ENCODE data around the gene CRX. TPM values are rescaled to one million over a fixed set of nuclear protein-coding genes. Genes with fewer than 3 reads are reported as not detected.
"Not testable (repeated sequence)": the region's sequence is repeated elsewhere in the genome, so short reads cannot be mapped to it uniquely, and the experiment has no call there.

Gene CRX
- polyA plus RNA-seq, 3 donors, result 0.11 TPM; not detected in 2

DNA sequence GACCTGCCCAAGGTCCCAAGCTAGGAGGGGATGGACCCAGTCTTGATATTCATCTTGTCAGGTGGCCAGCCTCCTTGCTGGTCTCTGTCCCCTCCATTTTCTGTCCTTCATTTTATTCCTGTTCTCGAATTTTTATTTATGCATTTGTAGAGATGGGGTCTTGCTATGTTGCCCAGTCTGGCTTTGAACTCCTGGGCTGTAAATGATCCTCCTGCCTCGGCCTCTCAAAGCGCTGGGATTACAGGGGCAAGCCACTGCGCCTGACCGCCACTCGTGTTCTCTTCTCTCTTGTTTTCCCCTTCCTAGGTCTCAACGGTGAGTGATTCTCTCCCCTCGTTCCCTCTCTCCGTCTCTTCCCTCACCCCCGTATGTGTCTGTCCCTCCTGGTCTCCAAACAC is 26.7 kb downstream of the CRX start:
- no peak overlapping the region for H3K27ac ChIP-seq (ENCODE audit: low read depth, low read length)
- 54 to 57% (median 54%) methylated on average over 10 of the region's 10 CpGs for WGBS, 3 donors

DNA sequence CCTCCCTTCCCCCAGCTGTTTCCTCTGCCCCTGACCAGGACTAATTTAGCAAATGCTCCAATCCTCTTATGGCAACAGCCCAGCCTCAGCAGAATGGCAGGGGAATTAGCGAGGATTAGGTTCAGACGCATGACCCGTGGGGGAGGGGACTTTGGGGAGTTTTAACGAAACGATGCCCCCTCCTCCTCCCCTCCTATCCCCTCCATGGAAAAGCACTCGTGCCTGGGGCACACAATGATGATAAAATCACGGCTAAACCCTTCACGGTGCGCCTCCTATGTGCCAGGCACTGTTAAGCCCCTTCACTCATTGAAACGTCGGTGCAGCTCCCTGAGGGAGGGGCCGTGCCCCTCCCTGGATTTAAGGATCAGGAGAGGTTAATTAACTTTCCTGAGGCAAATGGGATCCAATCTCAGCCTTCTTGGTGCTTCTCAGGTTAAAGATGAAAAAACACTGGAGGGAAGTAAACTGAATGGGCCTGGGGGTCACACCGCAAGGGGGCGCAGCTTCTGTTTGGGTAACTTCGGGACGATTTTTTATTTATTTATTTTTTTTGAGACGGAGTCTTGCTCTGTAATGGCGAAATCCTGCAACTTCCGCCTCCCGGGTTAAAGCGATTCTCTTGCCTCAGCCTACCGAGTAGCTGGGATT is 27.2 kb downstream of the CRX start:
- WGBS, 3 donors, result 3 to 5% (median 4%) methylated on average over 22 of the region's 22 CpGs
- no peak overlapping the region for H3K27ac ChIP-seq (ENCODE audit: low read depth, low read length)

- H3K27ac ChIP-seq (ENCODE audit: low read depth, low read length), result no peak overlapping the region
- WGBS, 3 donors, result 56 to 67% (median 64%) methylated on average over 5 of the region's 5 CpGs
Measured at GRCh38 chr19:47853003-47853402, 31.3 kb downstream of the CRX start.

GRCh38 chr19:47854459-47854858 is 32.7 kb downstream of the CRX start:
- 49 to 67% (median 54%) methylated on average over 4 of the region's 4 CpGs for WGBS, 3 donors
- H3K27ac ChIP-seq (ENCODE audit: low read depth, low read length), result no peak overlapping the region

DNA sequence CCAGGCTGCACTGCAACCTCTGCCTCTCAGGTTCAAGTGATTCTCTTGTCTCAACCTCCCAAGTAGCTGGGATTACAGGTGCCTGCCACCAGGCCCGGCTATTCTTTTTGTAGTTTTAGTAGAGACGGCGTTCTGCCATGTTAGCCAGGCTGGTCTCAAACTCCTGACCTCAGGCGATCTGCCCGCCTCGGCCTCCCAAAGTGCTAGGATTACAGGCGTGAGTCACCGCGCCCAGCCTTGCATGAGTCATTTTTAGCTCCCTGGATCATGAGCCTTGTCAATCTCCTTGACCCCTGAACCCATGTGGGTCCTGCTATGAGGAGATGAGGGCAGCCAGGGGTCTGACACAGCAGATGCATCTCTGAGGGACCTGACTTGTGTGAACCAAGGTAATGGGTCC is 36.5 kb downstream of the CRX start:
- not testable (repeated sequence) for H3K27ac ChIP-seq (ENCODE audit: low read depth, low read length)
- 87 to 92% (median 92%) methylated on average over 9 of the region's 9 CpGs for WGBS, 3 donors

GRCh38 chr19:47858646-47859285 is 37.0 kb downstream of the CRX start, which contains the start of gene TPRX2:
Gene TPRX2 (plus strand): TSS chr19:47859235. CDS start chr19:47859247, 12 bp downstream.
- H3K27ac ChIP-seq (ENCODE audit: low read depth, low read length), result not testable (repeated sequence)
- WGBS, 3 donors, result 74 to 90% (median 88%) methylated on average over 9 of the region's 9 CpGs

DNA sequence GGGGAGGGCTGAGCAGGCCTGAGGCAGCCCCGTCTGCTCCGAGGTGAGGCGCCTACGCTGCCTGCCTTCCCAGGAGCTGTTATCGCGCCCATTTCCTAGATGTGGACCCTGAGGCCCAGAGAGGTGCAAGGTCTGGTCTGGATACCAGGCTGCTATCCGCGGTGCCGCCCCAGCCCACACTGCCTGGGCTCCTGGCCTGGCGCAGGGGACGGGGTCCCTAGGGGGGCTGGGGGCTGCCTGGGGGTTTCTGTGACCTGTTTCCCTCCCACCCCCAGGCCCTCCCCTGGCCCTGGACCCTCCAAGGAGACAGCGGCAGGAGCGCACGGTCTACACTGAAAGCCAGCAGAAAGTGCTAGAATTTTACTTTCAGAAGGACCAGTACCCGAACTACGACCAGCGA is 38.1 kb downstream of the CRX start:
- not testable (repeated sequence) for H3K27ac ChIP-seq (ENCODE audit: low read depth, low read length)
- WGBS, 3 donors, result 50 to 92% (median 88%) methylated on average over 2 to 10 of the region's 17 CpGs

DNA sequence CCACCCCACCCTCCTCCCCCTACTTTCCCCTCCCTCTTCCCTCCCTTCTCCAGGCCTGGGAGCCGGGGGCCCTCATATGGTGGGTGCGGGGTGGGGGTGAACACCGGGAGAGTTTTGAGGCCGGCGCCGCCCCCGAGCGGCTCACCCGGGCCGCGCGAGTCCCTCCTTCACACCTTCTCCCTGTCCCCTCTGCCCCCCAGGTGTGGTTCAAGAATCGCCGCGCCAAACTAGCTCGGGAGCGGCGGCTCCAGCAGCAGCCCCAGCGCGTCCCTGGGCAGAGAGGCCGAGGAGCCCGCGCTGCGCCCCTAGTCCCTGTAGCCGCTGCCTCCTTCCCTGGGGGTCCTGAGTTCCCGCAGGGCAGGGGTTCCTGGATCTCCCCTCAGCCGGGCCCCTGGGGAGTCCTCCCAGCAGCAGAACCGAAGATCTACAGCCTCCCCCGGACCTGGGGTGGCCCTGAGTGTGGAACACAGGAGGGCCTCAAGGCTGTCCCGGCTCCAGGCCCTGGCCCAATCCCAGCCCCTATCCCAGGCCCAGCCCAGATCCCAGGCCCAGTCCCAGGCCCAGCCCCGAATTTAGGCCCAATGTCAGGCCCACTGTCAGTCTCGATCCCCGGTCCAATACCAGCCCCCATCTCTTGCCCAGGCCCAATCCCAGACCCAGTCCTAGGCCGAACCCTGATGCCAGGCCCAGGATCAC is 39.0 kb downstream of the CRX start:
- WGBS, 3 donors, result 42 to 45% (median 44%) methylated on average over 23 to 34 of the region's 34 CpGs
- H3K27ac ChIP-seq (ENCODE audit: low read depth, low read length), result no peak overlapping the region

- 87 to 94% (median 89%) methylated on average over 5 of the region's 5 CpGs for WGBS, 3 donors
- H3K27ac ChIP-seq (ENCODE audit: low read depth, low read length), result no peak overlapping the region
Measured at GRCh38 chr19:47861630-47862029, 39.9 kb downstream of the CRX start.

DNA sequence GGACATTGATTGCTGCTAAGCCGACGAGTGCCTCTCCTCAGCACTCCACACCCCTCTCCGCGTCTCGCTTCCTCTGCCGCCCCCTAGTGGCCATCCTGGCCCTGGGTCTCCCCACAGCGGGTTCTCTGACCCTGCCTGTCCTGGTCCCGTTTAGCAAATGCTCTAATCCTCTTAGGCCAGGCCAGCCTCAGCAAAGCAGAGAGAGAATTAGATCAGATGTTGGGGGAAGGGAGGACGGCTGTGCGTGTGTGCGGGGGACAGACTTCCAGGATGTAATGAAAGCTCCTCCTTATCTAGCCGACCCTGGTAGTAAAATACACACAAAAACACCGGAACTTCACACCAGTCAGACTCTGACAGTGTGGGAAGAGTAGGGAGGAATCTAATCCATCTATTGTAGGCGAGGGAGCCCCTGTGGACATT is 41.8 kb downstream of the CRX start:
- H3K27ac ChIP-seq (ENCODE audit: low read depth, low read length), result no peak overlapping the region
- 15 to 17% (median 16%) methylated on average over 14 of the region's 14 CpGs for WGBS, 3 donors

DNA sequence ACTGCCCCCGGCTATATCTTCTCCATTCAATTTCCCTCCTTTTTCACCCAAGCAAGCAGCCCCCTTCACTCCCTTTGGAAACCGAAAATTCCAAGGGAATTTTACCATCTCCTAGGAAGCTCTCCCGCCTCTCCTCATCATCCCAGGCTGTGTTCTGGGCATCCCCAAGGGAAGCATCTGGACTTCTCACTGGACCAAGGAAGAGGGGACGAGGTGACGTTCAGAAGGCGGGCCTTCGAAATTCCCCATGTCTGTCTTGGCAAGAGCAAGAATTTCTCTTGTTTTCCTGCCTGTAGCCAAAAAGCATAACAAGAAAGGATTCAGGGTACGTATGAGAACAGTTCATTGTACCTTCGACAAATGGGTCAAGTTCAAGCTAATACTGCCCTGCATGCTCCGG is 43.4 kb downstream of the CRX start:
- WGBS, 3 donors, result 48 to 60% (median 60%) methylated on average over 10 of the region's 10 CpGs
- H3K27ac ChIP-seq (ENCODE audit: low read depth, low read length), result no peak overlapping the region

DNA sequence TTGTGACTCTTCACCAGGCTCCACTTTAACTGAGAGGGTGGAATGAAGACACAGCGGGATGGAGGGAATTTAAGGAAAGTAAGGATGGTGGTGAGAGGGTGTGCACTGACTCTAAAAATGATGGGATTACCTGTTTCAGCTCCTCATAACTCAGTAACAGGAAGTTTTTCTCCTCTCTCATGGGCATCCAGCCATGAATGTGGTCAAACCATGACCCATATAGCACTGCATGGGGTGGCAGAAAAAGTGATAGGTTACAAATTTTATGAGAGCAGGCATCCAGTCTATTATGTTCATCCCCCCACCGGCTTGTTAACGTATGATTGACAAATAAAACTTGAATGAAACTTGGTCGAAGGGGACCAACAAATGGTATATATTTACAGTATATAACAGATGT is 57.2 kb downstream of the CRX start:
- WGBS, 3 donors, result 70 to 93% (median 92%) methylated on average over 4 of the region's 4 CpGs

DNA sequence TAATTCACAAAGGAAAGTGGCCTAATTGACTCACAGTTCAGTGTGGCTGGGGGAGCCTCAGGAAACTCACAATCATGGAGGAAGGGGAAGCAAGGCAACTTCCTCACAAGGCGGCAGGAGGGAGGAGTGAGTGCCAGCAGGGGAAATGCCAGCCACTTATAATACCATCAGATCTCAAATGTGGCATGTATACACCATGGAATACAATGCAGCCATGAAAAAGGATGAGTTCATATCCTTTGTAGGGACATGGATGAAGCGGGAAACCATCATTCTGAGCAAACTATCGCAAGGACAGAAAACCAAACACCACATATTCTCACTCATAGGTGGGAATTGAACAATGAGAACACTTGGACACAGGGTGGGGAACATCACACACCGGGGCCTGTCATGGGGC is 57.6 kb downstream of the CRX start:
- 60 to 75% (median 61%) methylated on average over 3 to 4 of the region's 4 CpGs for WGBS, 3 donors
- H3K27ac ChIP-seq (ENCODE audit: low read depth, low read length), result not testable (repeated sequence)

More for the DNA sequence above, 57.2 kb downstream of the CRX start:
- no peak overlapping the region for H3K27ac ChIP-seq (ENCODE audit: low read depth, low read length)

DNA sequence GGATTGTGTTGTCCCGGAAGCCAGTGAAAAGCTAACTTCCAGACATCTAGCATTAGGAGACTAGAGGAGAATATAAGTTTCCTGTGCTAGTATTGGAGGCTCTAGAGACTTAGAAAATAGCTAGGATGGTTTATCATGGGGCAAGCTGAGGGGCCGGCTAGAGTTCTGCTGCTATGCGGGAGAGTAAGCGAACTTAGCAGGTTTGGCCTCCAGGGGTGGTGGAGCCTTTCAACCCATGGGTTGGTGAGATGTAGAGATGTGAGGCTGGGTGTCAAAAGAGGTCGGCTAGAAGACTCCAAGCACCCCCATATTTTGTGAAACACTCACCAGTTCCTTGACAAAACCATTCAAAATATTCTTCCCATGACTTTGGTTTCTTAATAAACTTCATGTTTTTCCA is 60.0 kb downstream of the CRX start:
- WGBS, 3 donors, result 63 to 73% (median 72%) methylated on average over 5 of the region's 5 CpGs
- no peak overlapping the region for H3K27ac ChIP-seq (ENCODE audit: low read depth, low read length)

DNA sequence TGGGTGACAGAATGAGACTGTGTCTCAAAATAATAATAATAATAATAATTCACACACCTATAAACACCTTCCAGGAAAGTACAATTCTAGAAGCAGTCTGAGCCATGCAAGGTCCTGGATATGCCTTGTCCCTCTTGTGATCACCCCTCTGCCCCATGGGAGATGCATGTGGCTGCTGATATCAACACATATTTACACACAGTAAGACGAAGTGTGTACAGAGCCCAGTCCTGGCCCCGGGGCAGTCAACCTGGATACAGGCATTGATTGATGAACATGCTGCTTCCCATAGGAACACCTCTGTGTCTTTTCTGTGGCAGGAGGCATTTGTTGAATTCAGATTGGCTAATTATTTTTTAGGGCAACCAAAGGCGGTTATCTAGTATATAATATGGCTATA is 61.2 kb downstream of the CRX start:
- WGBS, 3 donors, result 48 to 75% (median 64%) methylated on average over 3 of the region's 3 CpGs
- no peak overlapping the region for H3K27ac ChIP-seq (ENCODE audit: low read depth, low read length)

DNA sequence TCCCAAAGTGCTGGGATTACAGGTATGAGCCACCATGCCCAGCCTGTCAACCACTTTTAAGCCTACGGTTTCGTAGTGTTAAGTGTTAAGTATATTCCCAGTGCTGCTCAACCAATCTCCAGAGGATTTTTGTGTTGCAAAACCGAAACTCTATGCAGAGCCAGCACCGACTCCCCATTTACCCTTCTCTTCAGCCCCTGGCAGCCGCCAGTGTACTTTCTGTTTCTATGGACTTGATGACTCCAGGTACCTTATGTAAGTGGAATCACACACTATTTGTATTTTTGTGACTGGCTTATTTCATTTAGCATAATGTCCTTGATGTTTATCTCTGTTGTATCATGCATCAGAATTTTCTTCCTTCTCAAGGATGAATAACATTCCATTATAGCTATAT is 63.3 kb downstream of the CRX start:
- 59 to 73% (median 72%) methylated on average over 5 of the region's 5 CpGs for WGBS, 3 donors

DNA sequence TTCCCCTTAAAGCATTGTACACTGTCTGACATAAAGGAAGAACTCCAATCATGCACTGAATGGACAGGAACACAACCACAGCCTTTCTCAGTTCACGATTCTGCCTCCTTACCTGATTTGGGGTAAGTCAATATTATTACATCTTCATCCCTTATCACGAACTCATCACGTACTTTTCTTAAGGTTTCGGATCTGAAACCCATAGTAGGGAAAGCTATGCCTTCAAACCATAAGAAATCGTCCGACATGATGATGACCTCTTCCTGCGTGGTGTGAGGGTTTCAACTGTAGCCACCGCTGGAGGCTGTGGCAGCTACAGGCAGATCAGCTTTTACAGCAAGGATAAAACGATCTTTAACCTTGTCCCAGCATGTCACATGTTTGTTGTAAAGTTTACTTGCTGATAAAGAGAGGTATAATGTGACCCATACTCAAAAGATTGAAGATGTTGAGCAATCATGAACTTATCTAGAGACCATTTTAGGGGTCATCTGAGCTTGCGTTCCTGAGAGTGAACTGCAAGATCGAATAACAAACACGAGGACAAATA is 64.3 kb downstream of the CRX start, which contains the start of gene SULT2A1:
Gene SULT2A1 (minus strand): TSS at position 306 of the 550 bp plus-strand sequence. CDS start 58 bp downstream, at position 248.
- 37 to 74% (median 72%) methylated on average over 12 of the region's 12 CpGs for WGBS, 3 donors
- H3K27ac ChIP-seq (ENCODE audit: low read depth, low read length), result no peak within 1 kb of the TSS

More for the DNA sequence above, 63.3 kb downstream of the CRX start:
- H3K27ac ChIP-seq (ENCODE audit: low read depth, low read length), result no peak overlapping the region

- WGBS, 3 donors, result 63 to 82% (median 68%) methylated on average over 7 of the region's 7 CpGs
Measured at GRCh38 chr19:47890865-47891621, 69.3 kb downstream of the CRX start.

GRCh38 chr19:47891622-47891922 is 69.8 kb downstream of the CRX start:
- H3K27ac ChIP-seq (ENCODE audit: low read depth, low read length), result no peak overlapping the region
- WGBS, 3 donors, result 59 to 77% (median 60%) methylated on average over 2 of the region's 2 CpGs

More at GRCh38 chr19:47890865-47891621, 69.3 kb downstream of the CRX start:
- no peak overlapping the region for H3K27ac ChIP-seq (ENCODE audit: low read depth, low read length)
